ENCODE data around the gene RFX4. TPM values are rescaled to one million over a fixed set of nuclear protein-coding genes. Genes with fewer than 3 reads are reported as not detected.

The RFX4 gene
- total RNA-seq (under 1 TPM in 5 of 6 donors, not detected in 1; 0.06 to 0.51 (median 0.12) TPM), polyA plus RNA-seq (under 1 TPM; 0.05 to 0.08 TPM)

DNA sequence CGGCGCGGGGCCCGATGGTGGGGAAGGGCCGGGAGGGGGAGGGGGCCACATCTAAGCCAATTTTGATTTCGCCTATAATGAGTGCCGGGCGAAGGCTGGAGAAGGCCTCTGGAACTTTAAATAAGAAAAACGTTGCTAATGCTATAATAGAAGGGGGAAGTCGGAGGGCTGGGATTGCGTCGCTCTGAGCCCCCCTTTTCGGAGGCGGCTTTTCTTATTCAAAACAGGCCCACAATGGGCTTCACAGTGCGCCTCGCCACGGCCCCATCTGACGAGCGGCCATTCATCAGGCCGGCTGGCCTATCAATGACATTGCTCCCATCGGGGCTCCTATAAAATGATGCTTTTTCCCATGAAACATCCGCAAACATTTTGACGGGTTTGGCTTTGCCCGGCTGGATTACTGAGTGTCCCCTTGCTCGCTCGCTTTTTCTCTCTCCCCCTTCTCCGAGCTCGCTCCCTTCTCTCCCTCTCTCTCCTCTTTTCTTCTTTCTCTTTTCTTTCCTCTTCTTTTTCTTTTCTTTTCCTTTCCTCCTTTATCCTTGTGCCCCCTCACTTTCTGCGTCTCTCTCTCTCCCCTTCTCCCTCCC, at the start of gene RFX4:
RFX4 (plus strand) TSS at position 364 of the 590 bp plus-strand sequence. CDS start 317 bp downstream, outside the sequence.
- intact Hi-C loops (cut with DNase I): no loop called here
- 4 to 6% methylated on average over 25 to 29 of the region's 29 CpGs for WGBS, 2 donors
- ATAC-seq (no peak), FAIRE-seq (no peak), DNase-seq (no peak)
- no peak for TF ChIP-seq CTCF (IDR thresholded peaks at IDR 0.05)
- H3K9me3 ChIP-seq: no peaks in the 10 kb centered on the region
- H3K27ac ChIP-seq: no peak within 1 kb of the TSS
- H3K27me3 ChIP-seq: peaks cover 0 to 53% (median 11%) of the 10 kb centered on the region in 4 donors
- peaks cover 0 to 15% (median 10%) of the 10 kb centered on the region in 3 donors for H3K4me1 ChIP-seq
- H3K36me3 ChIP-seq: no peaks in the 10 kb centered on the region
- H3K4me3 ChIP-seq: peak within 1 kb of the TSS in 2 of 4 donors; percentile 20 to 33

GRCh38 chr12:106541201-106541600, 41.6 kb upstream of the RFX4 start:
- FAIRE-seq: no peak
- Histone ChIP-seq H3K4me3 (no peak overlapping the region), H3K4me1 (no peaks in the 10 kb centered on the region), H3K27ac (no peak overlapping the region), H3K9me3 (no peaks in the 10 kb centered on the region), H3K27me3 (no peaks in the 10 kb centered on the region), H3K36me3 (no peaks in the 10 kb centered on the region)
- no peak for DNase-seq
- TF ChIP-seq CTCF (IDR thresholded peaks at IDR 0.05): no peak
- intact Hi-C loops (cut with DNase I): no loop called here
- no peak for ATAC-seq

- TF ChIP-seq CTCF (IDR thresholded peaks at IDR 0.05): no peak
- no peak for DNase-seq
- H3K4me3 ChIP-seq: no peak overlapping the region
- H3K27me3 ChIP-seq: no peaks in the 10 kb centered on the region
- H3K36me3 ChIP-seq: no peaks in the 10 kb centered on the region
- H3K27ac ChIP-seq: no peak overlapping the region
- no peaks in the 10 kb centered on the region for H3K4me1 ChIP-seq
- ATAC-seq: no peak
- FAIRE-seq: no peak
- WGBS, 2 donors: 72% methylated on average over 9 of the region's 9 CpGs
- no peaks in the 10 kb centered on the region for H3K9me3 ChIP-seq
- intact Hi-C loops (cut with DNase I): no loop called here
Measured at GRCh38 chr12:106551410-106551809, 31.4 kb upstream of the RFX4 start.

DNA sequence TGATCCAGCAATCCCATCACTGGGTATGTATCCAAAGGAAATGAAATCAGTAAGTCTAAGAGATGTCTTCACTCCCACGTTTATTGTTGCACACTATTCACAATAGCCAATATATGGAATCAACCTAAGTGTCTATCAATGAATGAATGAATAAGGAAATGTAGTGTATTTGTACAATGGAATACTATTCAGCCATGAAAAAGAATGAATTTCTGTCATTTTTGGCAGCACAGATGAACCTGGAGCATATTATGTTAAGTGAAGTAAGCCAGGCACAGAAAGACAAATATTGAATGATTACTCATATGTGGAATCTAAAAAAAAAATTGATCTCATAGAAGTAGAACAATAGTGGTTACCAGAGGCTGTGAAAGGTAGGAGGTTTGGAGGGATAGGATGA, 30.6 kb upstream of the RFX4 start:
- 42 to 63% methylated on average over 1 of the region's 1 CpG for WGBS, 2 donors
- no peak overlapping the region for H3K4me3 ChIP-seq
- DNase-seq: no peak
- no peaks in the 10 kb centered on the region for H3K27me3 ChIP-seq
- no peak for ATAC-seq
- no peaks in the 10 kb centered on the region for H3K9me3 ChIP-seq
- no peak for FAIRE-seq
- no peaks in the 10 kb centered on the region for H3K4me1 ChIP-seq
- H3K27ac ChIP-seq: no peak overlapping the region
- intact Hi-C loops (cut with DNase I): no loop called here
- no peaks in the 10 kb centered on the region for H3K36me3 ChIP-seq
- TF ChIP-seq CTCF (IDR thresholded peaks at IDR 0.05): no peak

GRCh38 chr12:106564678-106565329, 18.0 kb upstream of the RFX4 start:
- H3K9me3 ChIP-seq: no peaks in the 10 kb centered on the region
- DNase-seq: no peak
- no peak for FAIRE-seq
- H3K4me1 ChIP-seq: no peaks in the 10 kb centered on the region
- no peak for TF ChIP-seq CTCF (IDR thresholded peaks at IDR 0.05)
- no peak overlapping the region for H3K4me3 ChIP-seq
- intact Hi-C loops (cut with DNase I): no loop called here
- H3K27ac ChIP-seq: no peak overlapping the region
- H3K27me3 ChIP-seq: no peaks in the 10 kb centered on the region
- no peak for ATAC-seq
- 51 to 60% methylated on average over 9 of the region's 9 CpGs for WGBS, 2 donors
- H3K36me3 ChIP-seq: no peaks in the 10 kb centered on the region

All from pancreas (tissue), 10 donors.